H1 (cell line): ENCODE results near the gene ARPC2. TPM values are rescaled to one million over a fixed set of nuclear protein-coding genes. Genes with fewer than 3 reads are reported as not detected.

ENCODE experiments used
- CTCF ChIA-PET: fragments of 300-600 bp; sonication (Branson Sonifier 250); formaldehyde crosslinking; loops from one replicate; lab custom pipeline; 2021; ENCODE audit not compliant: partially characterized antibody; lab: Charles Lee
- POLR2A ChIA-PET: fragments of 300-600 bp; sonication (Branson Sonifier 250); formaldehyde crosslinking; loops from one replicate; lab custom pipeline; 2021; ENCODE audit warnings: inconsistent platforms; ENCODE audit not compliant: partially characterized antibody; lab: Charles Lee
- DNase-seq, 2 experiments: peaks; one replicate each; pipeline versions ENCODE4 v3.0.0 to v3.0.0-alpha.2; 2010 to 2022; ENCODE audit warnings: low spot score in 2 of 2, low read depth in 1 of 2, mixed read lengths in 1 of 2
- FAIRE-seq: peaks from 2 replicates; lab custom pipeline; 2011; peaks lifted over from hg19 to GRCh38; lab: Jason Lieb, UNC
- H2AFZ ChIP-seq: 2 replicates; pipeline ENCODE4 v1.8.1; 2012; ENCODE audit warnings: low read length, inconsistent platforms
- H2AK5ac ChIP-seq: 2 replicates; pipeline ENCODE4 v1.6.1; 2013; ENCODE audit warnings: low read depth, low read length
- H2BK120ac ChIP-seq: replicated peaks from 2 replicates; pipeline ENCODE3; 2013; ENCODE audit warnings: low read depth, low read length, inconsistent platforms
- H2BK12ac ChIP-seq: 2 replicates; pipeline ENCODE4 v1.6.1; 2013; ENCODE audit warnings: low read depth, low read length
- H2BK15ac ChIP-seq: 2 replicates; pipeline ENCODE4 v1.6.1; 2013; ENCODE audit warnings: low read length
- H2BK20ac ChIP-seq: 2 replicates; pipeline ENCODE4 v1.6.1; 2013; ENCODE audit warnings: low read length
- H2BK5ac ChIP-seq: 2 replicates; pipeline ENCODE4 v1.6.1; 2013; ENCODE audit warnings: low read depth, low read length
- H3K14ac ChIP-seq: 2 replicates; pipeline ENCODE4 v1.6.1; 2013; ENCODE audit warnings: inconsistent platforms; ENCODE audit not compliant: insufficient read length
- H3K18ac ChIP-seq: 2 replicates; pipeline ENCODE4 v1.6.1; 2013; ENCODE audit warnings: low read length; ENCODE audit errors: extremely low read depth
- H3K23ac ChIP-seq: 2 replicates; pipeline ENCODE4 v1.6.1; 2013; ENCODE audit warnings: inconsistent platforms; ENCODE audit not compliant: insufficient read length
- H3K23me2 ChIP-seq: 2 replicates; pipeline ENCODE4 v1.6.1; 2013; ENCODE audit warnings: low read depth, low read length
- H3K27ac ChIP-seq: 2 replicates; pipeline ENCODE4 v1.6.1; 2011; ENCODE audit warnings: low read depth, low read length, inconsistent platforms
- H3K27me3 ChIP-seq, 4 experiments: replicated peaks in 1 of 4; 1 replicate in 1 of 4; 2 replicates in 3 of 4; pipeline versions ENCODE4 v1.6.1 to v1.8.1; 2011 to 2013; ENCODE audit warnings: low read length in 3 of 4, mild to moderate bottlenecking in 3 of 4, inconsistent platforms in 2 of 4, mixed read lengths in 2 of 4, moderate library complexity in 1 of 4; ENCODE audit not compliant: control insufficient read depth in 3 of 4, insufficient read depth in 3 of 4; ENCODE audit errors: extremely low read depth in 1 of 4
- H3K36me3 ChIP-seq, 4 experiments: 2 replicates each; pipeline versions ENCODE4 v1.6.1 to v1.8.1; 2011 to 2013; ENCODE audit warnings: mild to moderate bottlenecking in 4 of 4, low read length in 3 of 4, moderate library complexity in 2 of 4, control low read depth in 1 of 4, inconsistent platforms in 1 of 4; ENCODE audit not compliant: insufficient read depth in 4 of 4, control insufficient read depth in 2 of 4
- H3K4ac ChIP-seq: replicated peaks from 2 replicates; pipeline ENCODE3; 2013; ENCODE audit warnings: low read length, low read depth, mixed read lengths, inconsistent platforms; ENCODE audit not compliant: insufficient read length
- H3K4me1 ChIP-seq, 4 experiments: replicated peaks in 1 of 4; 1 replicate in 1 of 4; 2 replicates in 3 of 4; pipeline versions ENCODE4 v1.6.1 to v1.8.1; 2011 to 2013; ENCODE audit warnings: low read length in 3 of 4, inconsistent platforms in 2 of 4, mixed read lengths in 1 of 4; ENCODE audit not compliant: insufficient read depth in 4 of 4, control insufficient read depth in 3 of 4
- H3K4me2 ChIP-seq, 2 experiments: 2 replicates each; pipeline versions ENCODE4 v1.6.1 to v1.8.1; 2011 to 2013; ENCODE audit warnings: low read depth in 2 of 2, low read length in 2 of 2, control low read depth in 1 of 2, inconsistent platforms in 1 of 2, mild to moderate bottlenecking in 1 of 2; ENCODE audit not compliant: insufficient read depth in 1 of 2
- H3K4me3 ChIP-seq, 4 experiments: fragments of 200-600, 300-600 bp in 1 of 4; sonication (generic), shearing (Covaris generic), sonication (Bioruptor Twin) in 1 of 4; 2 replicates each; pipeline versions ENCODE4 v1.5.1 to v1.8.1; 2011 to 2016; ENCODE audit warnings: low read length in 4 of 4, low read depth in 3 of 4, control low read depth in 2 of 4, inconsistent platforms in 2 of 4, mild to moderate bottlenecking in 2 of 4, mixed read lengths in 1 of 4, moderate library complexity in 1 of 4; ENCODE audit not compliant: insufficient read depth in 2 of 4; ENCODE audit errors: extremely low read depth in 1 of 4
- H3K56ac ChIP-seq: replicated peaks from 2 replicates; pipeline ENCODE3; 2013; ENCODE audit warnings: low read depth, mild to moderate bottlenecking, mixed read lengths, low read length, inconsistent platforms; ENCODE audit not compliant: insufficient read length
- H3K79me1 ChIP-seq: 2 replicates; pipeline ENCODE4 v1.6.1; 2013; ENCODE audit warnings: low read depth, low read length, control low read depth
- H3K79me2 ChIP-seq, 2 experiments: 2 replicates each; pipeline versions ENCODE4 v1.6.1 to v1.8.1; 2012 to 2013; ENCODE audit warnings: low read length in 2 of 2, mild to moderate bottlenecking in 2 of 2, inconsistent platforms in 1 of 2; ENCODE audit not compliant: insufficient read depth in 2 of 2, control insufficient read depth in 1 of 2
- H3K9ac ChIP-seq, 4 experiments: replicated peaks in 1 of 4; 1 replicate in 1 of 4; 2 replicates in 3 of 4; pipeline versions ENCODE4 v1.6.1 to v1.8.1; 2011 to 2013; ENCODE audit warnings: low read depth in 3 of 4, low read length in 3 of 4, control low read depth in 2 of 4, mild to moderate bottlenecking in 2 of 4, moderate library complexity in 2 of 4, inconsistent platforms in 1 of 4; ENCODE audit errors: extremely low read depth in 1 of 4
- H3K9me3 ChIP-seq, 2 experiments: 2 replicates each; pipeline versions ENCODE4 v1.6.1 to v1.8.1; 2012 to 2013; ENCODE audit warnings: mild to moderate bottlenecking in 2 of 2, moderate library complexity in 2 of 2, control low read depth in 1 of 2, inconsistent platforms in 1 of 2, low read depth in 1 of 2, low read length in 1 of 2, mixed read lengths in 1 of 2; ENCODE audit not compliant: insufficient read depth in 2 of 2
- H4K20me1 ChIP-seq, 2 experiments: replicated peaks in 1 of 2; 2 replicates each; pipeline versions ENCODE3 to v1.8.1; 2011 to 2013; ENCODE audit warnings: inconsistent platforms in 2 of 2, low read length in 2 of 2, mild to moderate bottlenecking in 1 of 2; ENCODE audit not compliant: insufficient read depth in 2 of 2, control insufficient read depth in 1 of 2
- H4K5ac ChIP-seq: 2 replicates; pipeline ENCODE4 v1.6.1; 2013; ENCODE audit warnings: low read length, low read depth, mixed read lengths, inconsistent platforms; ENCODE audit not compliant: insufficient read length
- H4K8ac ChIP-seq: 2 replicates; pipeline ENCODE4 v1.8.0; 2013; ENCODE audit warnings: mild to moderate bottlenecking, moderate library complexity, low read length, inconsistent platforms; ENCODE audit not compliant: insufficient read depth; ENCODE audit errors: extremely low read depth
- H4K91ac ChIP-seq: replicated peaks from 2 replicates; pipeline ENCODE3; 2013; ENCODE audit warnings: low read length, mixed read lengths, inconsistent platforms; ENCODE audit not compliant: insufficient read length
- CBX5 ChIP-seq: fragments of 300-800, 300-1000 bp; sonication (generic); IDR thresholded peaks from 2 replicates; pipeline ENCODE4 v1.7.1; 2016; ENCODE audit warnings: antibody characterized with exemption, low read length, low read depth
- CREB1 ChIP-seq: IDR thresholded peaks from 2 replicates; pipeline ENCODE4 v1.6.1; 2012; ENCODE audit warnings: inconsistent platforms
- FOSL1 ChIP-seq: IDR thresholded peaks from 2 replicates; pipeline ENCODE4 v1.6.1; 2011; ENCODE audit warnings: mild to moderate bottlenecking, low read depth, low read length, moderate library complexity; ENCODE audit not compliant: insufficient read depth
- HDAC2 ChIP-seq, 2 experiments: fragments of 300-600 bp in 1 of 2; sonication (generic) in 1 of 2; IDR thresholded peaks; 2 replicates each; pipeline ENCODE4 v1.6.1; 2011 to 2012; ENCODE audit warnings: low read depth in 2 of 2, low read length in 2 of 2, mild to moderate bottlenecking in 2 of 2, moderate library complexity in 2 of 2, borderline replicate concordance in 1 of 2, inconsistent platforms in 1 of 2
- MAFK ChIP-seq: IDR thresholded peaks from 2 replicates; pipeline ENCODE4 v1.6.1; 2012; ENCODE audit warnings: low read depth, mild to moderate bottlenecking, improper control_type of control experiment, low read length
- NRF1 ChIP-seq: IDR thresholded peaks from 2 replicates; pipeline ENCODE4 v1.6.1; 2011; ENCODE audit warnings: mild to moderate bottlenecking, low read depth, low read length, improper control_type of control experiment
- SUZ12 ChIP-seq: fragments of 200-600 bp; sonication (generic); IDR thresholded peaks from 2 replicates; pipeline ENCODE4 v1.6.1; 2012; ENCODE audit warnings: mild to moderate bottlenecking, inconsistent platforms, low read length, moderate library complexity, mixed read lengths
- TCF12 ChIP-seq: IDR thresholded peaks from 2 replicates; pipeline ENCODE4 v1.6.1; 2011; ENCODE audit warnings: low read depth, mild to moderate bottlenecking, low read length
- TEAD4 ChIP-seq: IDR thresholded peaks from 2 replicates; pipeline ENCODE4 v1.6.1; 2012; ENCODE audit warnings: low read depth, low read length, inconsistent platforms, mixed read lengths
- ZNF274 ChIP-seq: IDR thresholded peaks from 2 replicates; pipeline ENCODE4 v1.7.0; 2012; ENCODE audit warnings: low read length, borderline replicate concordance; ENCODE audit errors: extremely low read depth
- WGBS, 2 experiments: shearing (Covaris generic) in 1 of 2; methylation state at CpG; one replicate each; pipeline versions ENCODE4 v1.1.6 to v1.1.7; 2013 to 2015; ENCODE audit warnings: low lambda C conversion rate in 2 of 2, mixed read lengths in 2 of 2, inconsistent platforms in 1 of 2, low coverage in 1 of 2, missing lambda C conversion rate in 1 of 2; ENCODE audit not compliant: insufficient replicate concordance in 2 of 2, insufficient coverage in 1 of 2, insufficient read length in 1 of 2; ENCODE audit errors: extremely low coverage in 1 of 2, missing lambda C conversion rate in 1 of 2; 5-methylcytosine and 5-hydroxymethylcytosine counted together
- polyA plus RNA-seq, 7 experiments: library from polyadenylated mRNA; depleted of rRNA in 3 of 7; stranded (reverse) in 5 of 7; unstranded in 2 of 7; fragments of >200 nt in 5 of 7; fragments of 200-250 nt in 2 of 7; gene quantifications; 1 replicate in 5 of 7; 2 replicates in 1 of 7; 4 replicates in 1 of 7; pipeline versions ENCODE4 v1.2.1 to v1.2.3, GENCODE V29; 2011 to 2013; ENCODE audit warnings: missing spikeins in 2 of 7, mixed read lengths in 2 of 7
- total RNA-seq: library from RNA; stranded (reverse); fragmentation: NEBNext Ultra II Directional; extraction: Animal tissue kit (Norgen Biotek cat#: 25700); gene quantifications from 2 replicates; pipeline ENCODE4 v1.2.1, GENCODE V29; 2021

The ARPC2 gene
- total and polyA plus RNA-seq, 2 of the 8 experiments (the other 6 are each of a cell fraction or from before 2014, with no cell fraction given) = 174 to 195 TPM

DNA sequence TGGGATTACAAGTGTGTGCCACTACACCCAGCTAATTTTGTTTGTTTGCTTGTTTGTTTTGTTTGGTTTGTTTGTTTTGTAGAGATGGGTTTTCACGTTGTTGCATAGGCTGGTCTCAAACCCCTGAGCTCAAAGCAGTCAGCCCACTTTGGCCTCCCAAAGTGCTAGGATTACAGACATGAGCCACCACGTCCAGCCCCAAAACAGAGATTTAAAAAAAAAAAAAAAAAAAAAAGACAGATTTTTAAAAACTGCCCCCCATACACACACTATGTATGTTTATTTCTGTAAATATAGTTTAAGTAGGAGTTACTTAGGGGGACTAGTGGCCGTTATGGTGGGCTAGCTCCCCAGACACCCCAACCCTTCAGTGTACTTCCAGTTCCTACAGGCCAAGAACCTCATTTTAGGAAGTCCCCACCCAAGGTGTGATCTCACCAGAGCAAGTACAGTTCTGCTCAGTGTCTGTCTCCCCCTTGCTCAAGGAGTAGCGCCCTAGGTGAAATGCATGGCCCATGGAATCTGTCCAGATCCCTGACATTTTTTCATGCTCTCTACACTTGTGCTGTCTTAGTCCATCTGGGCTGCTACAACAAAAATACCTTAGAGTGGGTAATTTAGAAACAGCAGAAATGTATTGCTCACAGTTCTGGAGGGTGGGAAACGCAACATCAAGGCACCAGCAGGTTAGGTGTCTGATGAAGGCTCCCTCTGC, 76.9 kb downstream of the ARPC2 start:
- peaks cover 5% of the 10 kb centered on the region; the same call in 1 of the 2 replicates for H3K23me2 ChIP-seq
- H3K27ac ChIP-seq = no peak overlapping the region
- no peak overlapping the region for H2BK5ac ChIP-seq
- H3K4me3 ChIP-seq = no peak overlapping the region
- H3K27me3 ChIP-seq = no peaks in the 10 kb centered on the region
- H4K91ac ChIP-seq = no peak overlapping the region
- H2BK15ac ChIP-seq = no peak overlapping the region; the same call in 1 of the 2 replicates
- H3K79me1 ChIP-seq = no peaks in the 10 kb centered on the region
- no peak overlapping the region for H3K23ac ChIP-seq
- no peak overlapping the region for H3K56ac ChIP-seq
- no peak overlapping the region for H3K9ac ChIP-seq
- no peak overlapping the region for H2BK120ac ChIP-seq
- H2BK12ac ChIP-seq = no peak overlapping the region
- 0 out of 2 replicates have a peak overlapping the region, but pooled peaks have one; percentile 53 for H2AK5ac ChIP-seq
- peak overlapping the region; percentile 62; the same call in 1 of the 2 replicates for H2BK20ac ChIP-seq
- CTCF ChIA-PET = interaction anchor here (0.7 to 12.1 kb wide), 18 partner anchors 8 to 810 kb away, joined by 3 to 192 read pairs (median 4); partner anchors contain the start of gene CATIP
- H4K20me1 ChIP-seq = no peaks in the 10 kb centered on the region
- H3K36me3 ChIP-seq = no peaks in the 10 kb centered on the region
- TF ChIP-seq TCF12 (no peak), HDAC2 (IDR thresholded peaks at IDR 0.05; ENCODE audit: borderline replicate concordance in 1 of 2, low read depth in 2 of 2, low read length in 2 of 2) (no peak), ZNF274 (no peak), MAFK (no peak), TEAD4 (no peak), NRF1 (no peak), CREB1 (no peak), CBX5 (no peak), SUZ12 (no peak), FOSL1 (no peak)
- TF ChIP-seq, all 59 proteins: peak for 0
- 74% methylated on average over 5 of the region's 5 CpGs; no CpG with 5 or more reads in 1 of the 2 experiments for WGBS, 2 experiments
- H3K9me3 ChIP-seq = no peaks in the 10 kb centered on the region
- H3K4ac ChIP-seq = no peak overlapping the region
- no peak for FAIRE-seq
- H3K14ac ChIP-seq = no peak overlapping the region
- H4K8ac ChIP-seq = no peak overlapping the region
- POLR2A ChIA-PET = interaction anchor here (1.0 kb wide), 1 partner anchor 87 kb away, joined by 3 read pairs; no protein-coding TSS in a partner anchor
- H4K5ac ChIP-seq = no peak overlapping the region
- H2AFZ ChIP-seq = no peak overlapping the region
- DNase-seq = no peak
- H3K4me1 ChIP-seq = peaks cover 0 to 9% (median 4%) of the 10 kb centered on the region in 4 experiments; a peak in 6 of 7 replicates
- H3K79me2 ChIP-seq = no peaks in the 10 kb centered on the region
- no peak overlapping the region; the same call in 1 of the 2 replicates for H3K18ac ChIP-seq
- no peak overlapping the region for H3K4me2 ChIP-seq
